GM06990 (cell line): ENCODE results near the gene ADAM11.

Source experiments
- DNase-seq: peaks from one replicate; pipeline ENCODE4 v3.0.0-alpha.2; 2011; ENCODE audit not compliant: insufficient read length; ENCODE audit errors: extremely low read depth
- H3K27me3 ChIP-seq: replicated peaks from 2 replicates; pipeline ENCODE4 v1.6.0; 2011; ENCODE audit warnings: low read length; ENCODE audit not compliant: control insufficient read depth, insufficient read depth
- H3K36me3 ChIP-seq: 2 replicates; pipeline ENCODE4 v1.5.1; 2011; ENCODE audit warnings: low read length; ENCODE audit not compliant: control insufficient read depth, insufficient read depth
- H3K4me3 ChIP-seq: replicated peaks from 2 replicates; pipeline ENCODE4 v1.5.1; 2011; ENCODE audit warnings: low read depth, mild to moderate bottlenecking, control low read depth, low read length
- CTCF ChIP-seq: IDR thresholded peaks from 2 replicates; pipeline ENCODE4 v1.5.1; 2011; ENCODE audit warnings: low read length, control low read depth, mild to moderate bottlenecking, inconsistent platforms; ENCODE audit not compliant: insufficient read depth, poor library complexity, severe bottlenecking

ADAM11 gene

DNA sequence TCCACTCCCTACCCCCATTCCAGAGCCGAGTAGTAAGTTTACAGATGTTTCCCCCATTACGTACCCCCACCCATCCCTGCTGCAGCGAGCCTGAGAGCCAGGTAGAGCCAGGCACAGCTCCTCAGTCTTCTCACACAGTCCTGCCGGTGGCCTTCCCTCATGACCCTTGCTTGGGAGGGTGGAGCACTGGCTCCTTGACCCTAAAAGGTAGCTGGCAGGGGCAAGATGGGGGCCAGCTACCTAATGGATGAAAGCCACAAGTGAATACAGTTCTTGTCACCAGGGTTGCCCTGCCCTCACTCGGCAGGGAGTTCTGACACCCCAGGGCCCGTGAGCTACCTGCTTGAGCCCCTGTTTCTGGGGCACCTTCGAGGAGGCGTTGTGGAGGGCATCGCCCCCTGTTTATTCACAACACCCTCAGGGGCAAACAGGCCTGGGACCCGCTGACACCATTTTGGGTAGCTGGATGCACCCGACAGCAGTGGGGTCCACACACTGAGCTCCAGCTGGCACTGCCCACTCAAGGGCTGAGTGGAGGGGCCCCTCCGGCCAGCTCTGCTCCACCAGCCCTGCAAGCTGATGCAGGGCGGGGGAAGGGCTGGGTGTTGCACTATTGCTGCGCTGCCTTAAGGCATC is 22.2 kb downstream of the ADAM11 start:
- no peaks in the 10 kb centered on the region for H3K36me3 ChIP-seq
- no peak for TF ChIP-seq CTCF
- no peaks in the 10 kb centered on the region; the same call in 1 of the 2 replicates for H3K27me3 ChIP-seq
- no peak overlapping the region for H3K4me3 ChIP-seq
- no peak for DNase-seq

GRCh38 chr17:44781551-44782325 is 22.9 kb downstream of the ADAM11 start:
- no peaks in the 10 kb centered on the region; the same call in 1 of the 2 replicates for H3K27me3 ChIP-seq
- TF ChIP-seq CTCF = no peak
- DNase-seq = no peak
- no peak overlapping the region for H3K4me3 ChIP-seq
- no peaks in the 10 kb centered on the region for H3K36me3 ChIP-seq

DNA sequence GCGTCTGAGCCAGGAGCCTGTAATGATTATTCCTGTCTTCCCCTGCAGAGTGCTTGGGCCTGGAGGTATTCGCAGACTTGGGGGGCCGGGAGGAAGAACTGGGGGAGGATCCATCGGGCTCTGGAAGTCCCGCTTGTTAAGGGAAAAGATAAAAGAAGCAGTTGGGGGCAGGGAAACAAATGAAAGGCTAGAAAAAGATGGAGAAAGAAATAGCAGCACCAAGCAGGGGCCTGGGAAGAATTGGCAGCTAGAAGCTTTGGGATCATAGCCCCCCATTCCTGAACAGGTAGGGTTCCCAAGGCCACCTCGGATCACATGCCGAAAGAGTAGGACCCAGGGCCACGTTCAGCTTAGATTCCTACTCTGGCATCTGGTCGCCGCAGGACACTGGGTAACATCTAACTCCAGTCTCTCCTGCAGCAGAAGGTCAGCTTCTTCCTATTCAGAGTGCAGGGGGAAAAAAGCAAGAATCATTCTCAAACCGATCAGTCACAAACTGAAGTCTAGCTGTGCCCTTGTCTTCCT is 23.6 kb downstream of the ADAM11 start:
- TF ChIP-seq CTCF = no peak
- no peak for DNase-seq
- no peak overlapping the region for H3K4me3 ChIP-seq
- no peaks in the 10 kb centered on the region for H3K36me3 ChIP-seq
- H3K27me3 ChIP-seq = no peaks in the 10 kb centered on the region; the same call in none of the 2 replicates

- Histone ChIP-seq H3K27me3 (no peaks in the 10 kb centered on the region; the same call in none of the 2 replicates), H3K36me3 (no peaks in the 10 kb centered on the region), H3K4me3 (no peak overlapping the region)
- no peak for TF ChIP-seq CTCF
- DNase-seq = no peak
These were observed 27.1 kb downstream of the ADAM11 start for GRCh38 chr17:44785921-44786320.

GRCh38 chr17:44786551-44787081 is 27.8 kb downstream of the ADAM11 start:
- H3K4me3 ChIP-seq = no peak overlapping the region
- no peaks in the 10 kb centered on the region; the same call in none of the 2 replicates for H3K27me3 ChIP-seq
- no peaks in the 10 kb centered on the region for H3K36me3 ChIP-seq
- no peak for DNase-seq
- TF ChIP-seq CTCF = no peak
